GM12873 (cell line): ENCODE results near the gene IFT25.

Source experiments
- TF ChIP-seq, protein P1 (sequence below): IDR thresholded peaks from 2 replicates; pipeline ENCODE4 v1.5.1; 2012; ENCODE audit warnings: low read depth, mild to moderate bottlenecking, moderate library complexity, low read length, control low read depth; ENCODE audit not compliant: insufficient read depth; ENCODE audit errors: missing control alignments

IFT25 gene

GRCh38 chr1:53945433-53946251 lies at the start of gene IFT25:
Gene IFT25, minus strand, starts transcription at chr1:53945699. Its CDS starts 5,617 bp downstream, at chr1:53940082.
- TF ChIP-seq, protein P1, sequence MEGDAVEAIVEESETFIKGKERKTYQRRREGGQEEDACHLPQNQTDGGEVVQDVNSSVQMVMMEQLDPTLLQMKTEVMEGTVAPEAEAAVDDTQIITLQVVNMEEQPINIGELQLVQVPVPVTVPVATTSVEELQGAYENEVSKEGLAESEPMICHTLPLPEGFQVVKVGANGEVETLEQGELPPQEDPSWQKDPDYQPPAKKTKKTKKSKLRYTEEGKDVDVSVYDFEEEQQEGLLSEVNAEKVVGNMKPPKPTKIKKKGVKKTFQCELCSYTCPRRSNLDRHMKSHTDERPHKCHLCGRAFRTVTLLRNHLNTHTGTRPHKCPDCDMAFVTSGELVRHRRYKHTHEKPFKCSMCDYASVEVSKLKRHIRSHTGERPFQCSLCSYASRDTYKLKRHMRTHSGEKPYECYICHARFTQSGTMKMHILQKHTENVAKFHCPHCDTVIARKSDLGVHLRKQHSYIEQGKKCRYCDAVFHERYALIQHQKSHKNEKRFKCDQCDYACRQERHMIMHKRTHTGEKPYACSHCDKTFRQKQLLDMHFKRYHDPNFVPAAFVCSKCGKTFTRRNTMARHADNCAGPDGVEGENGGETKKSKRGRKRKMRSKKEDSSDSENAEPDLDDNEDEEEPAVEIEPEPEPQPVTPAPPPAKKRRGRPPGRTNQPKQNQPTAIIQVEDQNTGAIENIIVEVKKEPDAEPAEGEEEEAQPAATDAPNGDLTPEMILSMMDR = no peak

GRCh38 chr1:53992085-53992874 lies 46.8 kb upstream of the IFT25 start:
- TF ChIP-seq, protein P1 = peak; percentile 39

DNA sequence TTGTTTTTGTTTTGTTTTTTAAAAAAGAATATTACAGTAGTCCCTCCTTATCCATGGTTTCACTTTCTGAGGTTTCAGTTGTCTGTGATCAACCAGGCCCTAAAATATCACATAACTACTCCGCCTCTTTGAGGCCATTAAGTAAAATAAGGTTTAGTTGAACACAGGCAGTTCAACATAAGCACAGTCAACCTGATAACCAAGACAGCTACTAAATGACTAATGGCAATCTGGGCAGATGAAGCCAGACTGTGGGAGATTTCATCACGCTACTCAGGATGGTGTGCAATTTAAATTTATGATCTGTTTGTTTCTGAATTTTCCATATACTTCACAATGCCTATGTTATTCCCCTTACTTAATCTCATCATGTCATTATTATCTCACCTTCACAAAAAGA lies 42.4 kb upstream of the IFT25 start:
- TF ChIP-seq, protein P1 = no peak

- TF ChIP-seq, protein P1 = no peak
Measured at GRCh38 chr1:53986458-53986857, 41.0 kb upstream of the IFT25 start.

DNA sequence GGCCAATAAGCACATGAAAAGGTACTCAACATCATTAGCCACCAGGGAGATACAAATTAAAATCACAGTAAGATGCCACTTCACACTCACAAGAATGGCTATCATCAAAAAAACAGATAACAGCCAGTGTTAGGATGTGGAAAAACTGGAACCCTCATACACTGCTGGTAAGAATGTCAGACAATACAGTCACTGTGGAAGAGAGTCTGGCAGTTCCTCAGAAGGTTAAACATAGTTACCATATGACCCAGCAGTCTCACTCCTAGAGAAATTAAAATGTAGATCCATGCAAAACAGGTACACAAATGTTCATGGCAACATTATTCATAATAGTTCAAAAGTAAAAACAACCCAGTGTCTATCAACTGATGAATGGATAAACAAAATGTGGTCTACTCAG lies 39.2 kb upstream of the IFT25 start:
- TF ChIP-seq, protein P1 = no peak

GRCh38 chr1:53982763-53983104 lies 37.2 kb upstream of the IFT25 start:
- TF ChIP-seq, protein P1 = no peak

GRCh38 chr1:53982034-53982762 lies 36.7 kb upstream of the IFT25 start:
- TF ChIP-seq, protein P1 = no peak
